ENCODE data around the gene ZNF182. TPM values are rescaled to one million over a fixed set of nuclear protein-coding genes. Genes with fewer than 3 reads are reported as not detected.

Gene ZNF182
- polyA plus RNA-seq, 3 donors = 0.24 to 2.7 (median 0.99) TPM

DNA sequence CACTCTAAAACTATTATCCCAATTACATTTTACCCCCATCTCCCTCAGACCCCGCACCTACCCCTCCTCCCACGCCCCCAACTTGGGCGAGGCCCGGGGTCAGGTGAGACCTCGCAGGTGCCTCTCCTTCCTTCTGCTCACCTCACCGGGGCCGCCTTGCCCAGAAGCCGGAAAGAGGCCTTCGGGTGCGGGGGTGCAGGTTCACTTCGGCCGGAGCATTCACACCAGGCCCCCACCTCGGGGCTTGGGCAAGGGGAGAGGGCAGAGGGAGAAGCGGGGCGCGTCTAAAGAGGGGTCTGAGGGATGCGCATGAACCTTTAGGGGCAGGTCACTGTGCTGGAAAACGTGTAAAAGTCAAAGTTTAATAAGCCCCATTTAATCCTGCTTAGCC lies 427 bp downstream of the ZNF182 start:
- intact Hi-C loops (cut with micrococcal nuclease) = no loop called here
- H4K20me1 ChIP-seq (ENCODE audit: insufficient read depth, low read length) = no peaks in the 10 kb centered on the region
- DNase-seq = peak in 1 of 3 donors; percentile 9
- H3K4me3 ChIP-seq (replicated peaks in 1 of 3; ENCODE audit: low read depth in 2 of 3, low read length in 3 of 3) = peak overlapping the region; percentile 55 to 82 (median 70)
- H3K9me3 ChIP-seq (replicated peaks in 1 of 2; ENCODE audit: control insufficient read depth in 1 of 2, insufficient read depth in 1 of 2, low read length in 2 of 2) = peaks cover 0 to 4% of the 10 kb centered on the region in 2 donors
- TF ChIP-seq, protein P1, sequence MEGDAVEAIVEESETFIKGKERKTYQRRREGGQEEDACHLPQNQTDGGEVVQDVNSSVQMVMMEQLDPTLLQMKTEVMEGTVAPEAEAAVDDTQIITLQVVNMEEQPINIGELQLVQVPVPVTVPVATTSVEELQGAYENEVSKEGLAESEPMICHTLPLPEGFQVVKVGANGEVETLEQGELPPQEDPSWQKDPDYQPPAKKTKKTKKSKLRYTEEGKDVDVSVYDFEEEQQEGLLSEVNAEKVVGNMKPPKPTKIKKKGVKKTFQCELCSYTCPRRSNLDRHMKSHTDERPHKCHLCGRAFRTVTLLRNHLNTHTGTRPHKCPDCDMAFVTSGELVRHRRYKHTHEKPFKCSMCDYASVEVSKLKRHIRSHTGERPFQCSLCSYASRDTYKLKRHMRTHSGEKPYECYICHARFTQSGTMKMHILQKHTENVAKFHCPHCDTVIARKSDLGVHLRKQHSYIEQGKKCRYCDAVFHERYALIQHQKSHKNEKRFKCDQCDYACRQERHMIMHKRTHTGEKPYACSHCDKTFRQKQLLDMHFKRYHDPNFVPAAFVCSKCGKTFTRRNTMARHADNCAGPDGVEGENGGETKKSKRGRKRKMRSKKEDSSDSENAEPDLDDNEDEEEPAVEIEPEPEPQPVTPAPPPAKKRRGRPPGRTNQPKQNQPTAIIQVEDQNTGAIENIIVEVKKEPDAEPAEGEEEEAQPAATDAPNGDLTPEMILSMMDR (IDR thresholded peaks at IDR 0.05) = no peak
- H2AFZ ChIP-seq (ENCODE audit: insufficient read depth, low read depth, low read length, poor library complexity, severe bottlenecking) = peak overlapping the region; percentile 77
- peaks cover 10% of the 10 kb centered on the region for H3K4me1 Mint-ChIP-seq
- peaks cover 0 to 23% of the 10 kb centered on the region in 2 donors for H3K36me3 ChIP-seq (replicated peaks in 1 of 2; ENCODE audit: control insufficient read depth in 1 of 2, insufficient read depth in 2 of 2, low read length in 2 of 2)
- H3K4me2 ChIP-seq (replicated peaks; ENCODE audit: extremely low read depth, low read length, poor library complexity, severe bottlenecking) = peak overlapping the region; percentile 83
- H3K27ac ChIP-seq (ENCODE audit: low read depth in 1 of 2, low read length in 2 of 2) = peak overlapping the region; percentile 88 to 94
- H3K9me3 Mint-ChIP-seq = peaks cover 0 to 27% (median 8%) of the 10 kb centered on the region in 7 donors
- H3K9ac ChIP-seq (ENCODE audit: insufficient read depth, low read length, poor library complexity, severe bottlenecking) = peak overlapping the region; percentile 84
- H3K4me3 Mint-ChIP-seq = peak overlapping the region; percentile 89 to 96
- peaks cover 26% of the 10 kb centered on the region for H3K79me2 ChIP-seq (ENCODE audit: insufficient read depth, low read length)
- peaks cover 7 to 20% of the 10 kb centered on the region in 2 donors for H3K36me3 Mint-ChIP-seq
- peak overlapping the region; percentile 94 to 98 (median 97) for H3K27ac Mint-ChIP-seq
- H3K27me3 ChIP-seq (ENCODE audit: control insufficient read depth in 2 of 2, insufficient read depth in 2 of 2, low read length in 2 of 2) = no peaks in the 10 kb centered on the region
- WGBS (ENCODE audit: insufficient coverage) = 0% methylated on average over 4 of the region's 18 CpGs
- H3K4me1 ChIP-seq (ENCODE audit: control insufficient read depth in 1 of 2, insufficient read depth in 2 of 2, low read length in 2 of 2) = peaks cover 6 to 15% of the 10 kb centered on the region in 2 donors
- H3K27me3 Mint-ChIP-seq (ENCODE audit: low read depth in 3 of 3) = peaks cover 0 to 3% (median 2%) of the 10 kb centered on the region in 3 donors

DNA sequence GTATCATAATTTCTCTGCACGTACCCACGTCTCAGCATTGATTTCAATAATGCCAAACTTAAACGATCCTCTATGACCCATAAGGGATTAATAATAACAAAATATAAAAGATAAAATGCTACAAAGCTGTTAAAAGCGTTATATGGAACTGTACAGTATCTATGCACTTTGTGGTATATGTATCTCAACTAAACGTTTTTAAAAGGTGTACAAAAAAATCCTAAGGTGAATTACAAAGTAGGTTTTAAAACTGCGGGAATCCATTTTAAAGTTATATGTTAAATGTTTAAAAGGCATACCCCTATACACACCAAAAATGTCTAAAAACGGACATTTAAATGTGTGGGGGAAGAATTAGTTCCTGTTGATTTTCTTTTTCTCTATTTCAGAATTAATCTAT lies 860 bp downstream of the ZNF182 start:
- H3K4me1 Mint-ChIP-seq = peaks cover 10% of the 10 kb centered on the region
- whole genome bisulfite sequencing (ENCODE audit: insufficient coverage) = no CpG with 5 or more reads among the region's 7 CpGs
- H3K27ac Mint-ChIP-seq = peak overlapping the region in 2 of 7 donors; percentile 95 to 97
- H3K4me3 Mint-ChIP-seq = peak overlapping the region in 1 of 2 donors; percentile 96
- no peaks in the 10 kb centered on the region for H3K27me3 ChIP-seq (ENCODE audit: control insufficient read depth in 2 of 2, insufficient read depth in 2 of 2, low read length in 2 of 2)
- peaks cover 0 to 23% of the 10 kb centered on the region in 2 donors for H3K36me3 ChIP-seq (replicated peaks in 1 of 2; ENCODE audit: control insufficient read depth in 1 of 2, insufficient read depth in 2 of 2, low read length in 2 of 2)
- intact Hi-C loops (cut with micrococcal nuclease) = no loop called here
- peak overlapping the region; percentile 83 for H3K4me2 ChIP-seq (replicated peaks; ENCODE audit: extremely low read depth, low read length, poor library complexity, severe bottlenecking)
- TF ChIP-seq, protein P1 (IDR thresholded peaks at IDR 0.05) = no peak
- H3K9me3 Mint-ChIP-seq = peaks cover 0 to 30% (median 8%) of the 10 kb centered on the region in 7 donors
- peaks cover 6 to 15% of the 10 kb centered on the region in 2 donors for H3K4me1 ChIP-seq (ENCODE audit: control insufficient read depth in 1 of 2, insufficient read depth in 2 of 2, low read length in 2 of 2)
- peak overlapping the region; percentile 84 for H3K9ac ChIP-seq (ENCODE audit: insufficient read depth, low read length, poor library complexity, severe bottlenecking)
- DNase-seq = no peak
- peak overlapping the region in 1 of 2 donors; percentile 94 for H3K27ac ChIP-seq (ENCODE audit: low read depth in 1 of 2, low read length in 2 of 2)
- peaks cover 10 to 25% of the 10 kb centered on the region in 2 donors for H3K36me3 Mint-ChIP-seq
- peaks cover 0 to 3% (median 2%) of the 10 kb centered on the region in 3 donors for H3K27me3 Mint-ChIP-seq (ENCODE audit: low read depth in 3 of 3)
- peak overlapping the region; percentile 55 to 82 (median 70) for H3K4me3 ChIP-seq (replicated peaks in 1 of 3; ENCODE audit: low read depth in 2 of 3, low read length in 3 of 3)
- peak overlapping the region; percentile 77 for H2AFZ ChIP-seq (ENCODE audit: insufficient read depth, low read depth, low read length, poor library complexity, severe bottlenecking)
- no peaks in the 10 kb centered on the region for H4K20me1 ChIP-seq (ENCODE audit: insufficient read depth, low read length)
- peaks cover 0 to 4% of the 10 kb centered on the region in 2 donors for H3K9me3 ChIP-seq (replicated peaks in 1 of 2; ENCODE audit: control insufficient read depth in 1 of 2, insufficient read depth in 1 of 2, low read length in 2 of 2)
- H3K79me2 ChIP-seq (ENCODE audit: insufficient read depth, low read length) = peaks cover 28% of the 10 kb centered on the region

All from CD14-positive monocyte (primary cell).